Measurements from ENCODE around the gene ALDH1A1.
A peak's percentile ranks its signal among the peaks of the same experiment; 100 is the strongest.
"Not testable (repeated sequence)": the region's sequence is repeated elsewhere in the genome, so short reads cannot be mapped to it uniquely, and the experiment has no call there.

The ALDH1A1 gene

GRCh38 chr9:72943844-72944462 lies 8.9 kb downstream of the ALDH1A1 start:
- no peak for DNase-seq (ENCODE audit: low read depth)

GRCh38 chr9:72942451-72942850 lies 10.4 kb downstream of the ALDH1A1 start:
- no peak for DNase-seq (ENCODE audit: low read depth)

- DNase-seq (ENCODE audit: low read depth), result not testable (repeated sequence)
These were observed 13.3 kb downstream of the ALDH1A1 start for GRCh38 chr9:72939581-72939980.

- DNase-seq (ENCODE audit: low read depth), result no peak
These were observed 15.3 kb downstream of the ALDH1A1 start for GRCh38 chr9:72937545-72937944.

GRCh38 chr9:72936679-72937078 lies 16.2 kb downstream of the ALDH1A1 start:
- no peak for DNase-seq (ENCODE audit: low read depth)

- no peak for DNase-seq (ENCODE audit: low read depth)
These were observed 16.6 kb downstream of the ALDH1A1 start for GRCh38 chr9:72936266-72936665.

GRCh38 chr9:72935595-72935994 lies 17.3 kb downstream of the ALDH1A1 start:
- DNase-seq (ENCODE audit: low read depth), result no peak

- no peak for DNase-seq (ENCODE audit: low read depth)
These were observed 18.9 kb downstream of the ALDH1A1 start for GRCh38 chr9:72933730-72934665.

GRCh38 chr9:72932619-72933018 lies 20.2 kb downstream of the ALDH1A1 start:
- peak; percentile 40 for DNase-seq (ENCODE audit: low read depth)

- DNase-seq (ENCODE audit: low read depth), result no peak
These were observed 21.0 kb downstream of the ALDH1A1 start for GRCh38 chr9:72931897-72932296.

GRCh38 chr9:72931437-72931836 lies 21.4 kb downstream of the ALDH1A1 start:
- DNase-seq (ENCODE audit: low read depth), result peak; percentile 25

- no peak for DNase-seq (ENCODE audit: low read depth)
These were observed 22.0 kb downstream of the ALDH1A1 start for GRCh38 chr9:72930828-72931227.

- DNase-seq (ENCODE audit: low read depth), result no peak
These were observed 23.3 kb downstream of the ALDH1A1 start for GRCh38 chr9:72929542-72929941.

GRCh38 chr9:72928042-72928507 lies 24.8 kb downstream of the ALDH1A1 start:
- no peak for DNase-seq (ENCODE audit: low read depth)

- no peak for DNase-seq (ENCODE audit: low read depth)
These were observed 26.3 kb downstream of the ALDH1A1 start for GRCh38 chr9:72926506-72926905.

- no peak for DNase-seq (ENCODE audit: low read depth)
These were observed 27.0 kb downstream of the ALDH1A1 start for GRCh38 chr9:72925891-72926290.

- DNase-seq (ENCODE audit: low read depth), result no peak
These were observed 27.6 kb downstream of the ALDH1A1 start for GRCh38 chr9:72925126-72925789.

GRCh38 chr9:72924154-72924790 lies 28.6 kb downstream of the ALDH1A1 start:
- no peak for DNase-seq (ENCODE audit: low read depth)

GRCh38 chr9:72923077-72923476 lies 29.8 kb downstream of the ALDH1A1 start:
- DNase-seq (ENCODE audit: low read depth), result no peak

- no peak for DNase-seq (ENCODE audit: low read depth)
These were observed 30.8 kb downstream of the ALDH1A1 start for GRCh38 chr9:72921888-72922654.

- no peak for DNase-seq (ENCODE audit: low read depth)
These were observed 33.5 kb downstream of the ALDH1A1 start for GRCh38 chr9:72919246-72919945.

Data from amniotic epithelial cell (primary cell).